Neural cell (in vitro differentiated cells): ENCODE results near the gene ZNF728. TPM values are rescaled to one million over a fixed set of nuclear protein-coding genes. Genes with fewer than 3 reads are reported as not detected.
"Not testable (repeated sequence)": the region's sequence is repeated elsewhere in the genome, so short reads cannot be mapped to it uniquely, and the experiment has no call there.

ENCODE experiments used
- H2AFZ ChIP-seq: fragments of 200-600, 300-800 bp; sonication (generic), shearing (Covaris generic); 2 replicates; pipeline ENCODE4 v1.6.0; 2014; ENCODE audit warnings: low read depth, mild to moderate bottlenecking, antibody characterized with exemption, low read length, moderate library complexity
- H3F3A ChIP-seq: fragments of 200-600 bp; shearing (Covaris generic); 2 replicates; pipeline ENCODE4 v1.6.1; 2016; ENCODE audit warnings: mild to moderate bottlenecking, moderate library complexity, mixed read lengths, antibody characterized with exemption, low read length; ENCODE audit not compliant: insufficient read depth, poor library complexity, severe bottlenecking
- H3K27ac ChIP-seq: fragments of 200-600, 300-800 bp; sonication (generic), shearing (Covaris generic); 2 replicates; pipeline ENCODE4 v1.5.1; 2014; ENCODE audit warnings: mild to moderate bottlenecking, low read length, moderate library complexity
- H3K27me3 ChIP-seq: fragments of 300-800, 200-600 bp; sonication (generic), shearing (Covaris generic); 2 replicates; pipeline ENCODE4 v1.6.0; 2014; ENCODE audit warnings: mild to moderate bottlenecking, low read depth, low read length, moderate library complexity; ENCODE audit not compliant: insufficient read depth
- H3K36me3 ChIP-seq: fragments of 300-800, 200-600 bp; sonication (generic), shearing (Covaris generic); 2 replicates; pipeline ENCODE4 v1.5.1; 2014; ENCODE audit warnings: mild to moderate bottlenecking, antibody characterized with exemption, low read length, moderate library complexity; ENCODE audit not compliant: insufficient read depth
- H3K4me2 ChIP-seq: fragments of 300-800, 200-600 bp; sonication (generic), shearing (Covaris generic); 2 replicates; pipeline ENCODE4 v1.6.0; 2014; ENCODE audit warnings: mild to moderate bottlenecking, low read length
- H3K4me3 ChIP-seq: fragments of 300-800, 200-600 bp; sonication (generic), shearing (Covaris generic); 2 replicates; pipeline ENCODE4 v1.5.1; 2014; ENCODE audit warnings: mild to moderate bottlenecking, low read length, moderate library complexity
- H3K79me2 ChIP-seq: fragments of 200-600 bp; shearing (Covaris generic); replicated peaks from 2 replicates; pipeline ENCODE4 v1.6.0; 2014; ENCODE audit warnings: mild to moderate bottlenecking, low read length, moderate library complexity; ENCODE audit not compliant: insufficient read depth
- H3K9ac ChIP-seq: fragments of 300-800, 200-600 bp; sonication (generic), shearing (Covaris generic); 2 replicates; pipeline ENCODE4 v1.6.1; 2016; ENCODE audit warnings: mild to moderate bottlenecking, low read length, mixed read lengths
- H3K9me2 ChIP-seq: fragments of 200-600 bp; shearing (Covaris generic); 2 replicates; pipeline ENCODE4 v1.6.1; 2016; ENCODE audit warnings: mild to moderate bottlenecking, low read length, mixed read lengths; ENCODE audit not compliant: insufficient read depth
- H3K9me3 ChIP-seq: fragments of 200-600, 300-800 bp; sonication (generic), shearing (Covaris generic); 2 replicates; pipeline ENCODE4 v1.6.1; 2016; ENCODE audit warnings: mild to moderate bottlenecking, mixed run types, low read length, moderate library complexity, mixed read lengths
- H4K20me1 ChIP-seq: fragments of 200-600 bp; shearing (Covaris generic); 2 replicates; pipeline ENCODE4 v1.6.1; 2016; ENCODE audit warnings: mild to moderate bottlenecking, mixed run types; ENCODE audit not compliant: insufficient read depth
- EP300 ChIP-seq: fragments of 450-650 bp; conservative IDR thresholded peaks from 2 replicates; pipeline ENCODE4 v1.6.1; 2014; ENCODE audit warnings: antibody characterized with exemption, mild to moderate bottlenecking, moderate library complexity; ENCODE audit not compliant: poor library complexity, severe bottlenecking
- EZH2 ChIP-seq: fragments of 200-600, 300-800 bp; shearing (Covaris generic), sonication (generic); IDR thresholded peaks from 2 replicates; pipeline ENCODE4 v1.6.1; 2014; ENCODE audit warnings: antibody characterized with exemption, low read length, borderline replicate concordance, mild to moderate bottlenecking; ENCODE audit not compliant: insufficient read depth, poor library complexity, severe bottlenecking
- MXI1 ChIP-seq: fragments of 450-650 bp; conservative IDR thresholded peaks from 2 replicates; pipeline ENCODE4 v1.6.1; 2014; ENCODE audit warnings: antibody characterized with exemption, mild to moderate bottlenecking; ENCODE audit not compliant: poor library complexity, severe bottlenecking
- POLR2AphosphoS5 ChIP-seq: IDR thresholded peaks from 2 replicates; pipeline ENCODE4 v1.6.1; 2012
- RAD21 ChIP-seq: fragments of 450-650 bp; conservative IDR thresholded peaks from 2 replicates; pipeline ENCODE4 v1.6.1; 2014; ENCODE audit warnings: antibody characterized with exemption, mild to moderate bottlenecking, moderate library complexity
- SMC3 ChIP-seq: fragments of 450-650 bp; conservative IDR thresholded peaks from 2 replicates; pipeline ENCODE4 v1.6.1; 2014; ENCODE audit warnings: antibody characterized with exemption, mild to moderate bottlenecking, moderate library complexity; ENCODE audit not compliant: poor library complexity
- TAF1 ChIP-seq: IDR thresholded peaks from 2 replicates; pipeline ENCODE4 v1.6.1; 2012; ENCODE audit warnings: low read depth
- polyA plus RNA-seq: library from polyadenylated mRNA; depleted of rRNA; stranded (reverse); fragments of >200 nt; gene quantifications from 2 replicates; pipeline ENCODE4 v1.2.3, GENCODE V29; 2014
- TF ChIP-seq, protein P1 (sequence below): IDR thresholded peaks from 2 replicates; pipeline ENCODE4 v1.6.1; 2012; ENCODE audit warnings: borderline replicate concordance
- TF ChIP-seq, protein P2 (sequence below): fragments of 450-650 bp; IDR thresholded peaks from 2 replicates; pipeline ENCODE4 v1.5.1; 2014; ENCODE audit warnings: antibody characterized with exemption, mild to moderate bottlenecking, moderate library complexity; ENCODE audit not compliant: poor library complexity, severe bottlenecking

ZNF728 gene
- polyA plus RNA-seq, 1 donor from 2014 or later = not detected

DNA sequence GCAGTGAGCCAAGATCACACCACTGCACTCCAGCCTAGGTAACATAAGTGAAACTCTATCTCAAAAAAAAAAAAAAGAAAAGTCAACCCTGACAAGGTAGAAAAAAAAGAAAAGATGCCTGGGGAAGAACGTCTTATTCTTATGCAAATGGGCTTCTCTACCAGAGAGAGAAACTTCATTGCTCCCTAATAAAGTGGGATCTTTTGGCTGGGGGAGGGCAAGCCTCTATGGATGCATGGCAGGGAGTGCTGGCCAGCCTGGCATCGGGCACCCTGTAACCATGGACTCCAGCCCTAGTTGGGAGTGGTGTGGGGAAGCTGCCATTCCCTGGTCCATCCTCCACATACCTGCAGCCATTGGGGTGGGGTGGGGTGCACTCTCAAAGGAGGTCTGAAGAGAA, 30.7 kb upstream of the ZNF728 start:
- TF ChIP-seq EP300 = no peak
- TF ChIP-seq EZH2 = no peak
- TF ChIP-seq RAD21 = no peak
- no peak for TF ChIP-seq TAF1
- TF ChIP-seq, protein P1, sequence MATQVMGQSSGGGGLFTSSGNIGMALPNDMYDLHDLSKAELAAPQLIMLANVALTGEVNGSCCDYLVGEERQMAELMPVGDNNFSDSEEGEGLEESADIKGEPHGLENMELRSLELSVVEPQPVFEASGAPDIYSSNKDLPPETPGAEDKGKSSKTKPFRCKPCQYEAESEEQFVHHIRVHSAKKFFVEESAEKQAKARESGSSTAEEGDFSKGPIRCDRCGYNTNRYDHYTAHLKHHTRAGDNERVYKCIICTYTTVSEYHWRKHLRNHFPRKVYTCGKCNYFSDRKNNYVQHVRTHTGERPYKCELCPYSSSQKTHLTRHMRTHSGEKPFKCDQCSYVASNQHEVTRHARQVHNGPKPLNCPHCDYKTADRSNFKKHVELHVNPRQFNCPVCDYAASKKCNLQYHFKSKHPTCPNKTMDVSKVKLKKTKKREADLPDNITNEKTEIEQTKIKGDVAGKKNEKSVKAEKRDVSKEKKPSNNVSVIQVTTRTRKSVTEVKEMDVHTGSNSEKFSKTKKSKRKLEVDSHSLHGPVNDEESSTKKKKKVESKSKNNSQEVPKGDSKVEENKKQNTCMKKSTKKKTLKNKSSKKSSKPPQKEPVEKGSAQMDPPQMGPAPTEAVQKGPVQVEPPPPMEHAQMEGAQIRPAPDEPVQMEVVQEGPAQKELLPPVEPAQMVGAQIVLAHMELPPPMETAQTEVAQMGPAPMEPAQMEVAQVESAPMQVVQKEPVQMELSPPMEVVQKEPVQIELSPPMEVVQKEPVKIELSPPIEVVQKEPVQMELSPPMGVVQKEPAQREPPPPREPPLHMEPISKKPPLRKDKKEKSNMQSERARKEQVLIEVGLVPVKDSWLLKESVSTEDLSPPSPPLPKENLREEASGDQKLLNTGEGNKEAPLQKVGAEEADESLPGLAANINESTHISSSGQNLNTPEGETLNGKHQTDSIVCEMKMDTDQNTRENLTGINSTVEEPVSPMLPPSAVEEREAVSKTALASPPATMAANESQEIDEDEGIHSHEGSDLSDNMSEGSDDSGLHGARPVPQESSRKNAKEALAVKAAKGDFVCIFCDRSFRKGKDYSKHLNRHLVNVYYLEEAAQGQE = no peak
- TF ChIP-seq SMC3 = no peak
- no peaks in the 10 kb centered on the region for H3K36me3 ChIP-seq
- H3K79me2 ChIP-seq = no peaks in the 10 kb centered on the region
- H3K9me3 ChIP-seq = no peaks in the 10 kb centered on the region
- H3K4me3 ChIP-seq = no peak overlapping the region
- no peaks in the 10 kb centered on the region for H3F3A ChIP-seq
- H3K9ac ChIP-seq = no peak overlapping the region
- H3K27me3 ChIP-seq = no peaks in the 10 kb centered on the region
- no peak overlapping the region for H3K27ac ChIP-seq
- no peaks in the 10 kb centered on the region for H4K20me1 ChIP-seq
- no peaks in the 10 kb centered on the region for H3K9me2 ChIP-seq
- no peak overlapping the region for H2AFZ ChIP-seq
- no peak overlapping the region for H3K4me2 ChIP-seq

DNA sequence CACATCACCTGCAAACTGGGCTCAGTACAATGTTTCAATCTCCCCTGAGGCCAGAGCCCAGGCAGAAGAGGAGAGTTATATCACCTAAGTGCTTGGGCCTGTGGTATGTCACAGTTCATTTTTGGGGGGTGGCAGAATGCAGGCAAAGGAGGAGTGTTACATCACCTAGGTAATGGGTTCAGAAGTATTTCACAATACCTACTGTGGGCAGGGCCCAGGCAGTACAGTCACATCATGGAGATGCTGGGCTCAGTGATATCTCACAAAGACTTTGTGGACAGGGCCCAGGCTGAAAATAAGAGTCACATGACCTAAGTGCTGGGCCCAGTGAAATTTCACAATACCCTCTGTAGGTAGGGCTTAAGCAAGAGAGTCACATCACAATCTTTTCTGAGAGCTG, 12.7 kb upstream of the ZNF728 start:
- H3K4me2 ChIP-seq = no peak overlapping the region
- H3F3A ChIP-seq = no peaks in the 10 kb centered on the region
- H3K36me3 ChIP-seq = no peaks in the 10 kb centered on the region
- H3K27ac ChIP-seq = no peak overlapping the region
- TF ChIP-seq, protein P1 = no peak
- TF ChIP-seq MXI1 = no peak
- no peak for TF ChIP-seq EP300
- no peak for TF ChIP-seq POLR2AphosphoS5
- TF ChIP-seq TAF1 = no peak
- TF ChIP-seq SMC3 = no peak
- TF ChIP-seq EZH2 = no peak
- TF ChIP-seq, protein P2, sequence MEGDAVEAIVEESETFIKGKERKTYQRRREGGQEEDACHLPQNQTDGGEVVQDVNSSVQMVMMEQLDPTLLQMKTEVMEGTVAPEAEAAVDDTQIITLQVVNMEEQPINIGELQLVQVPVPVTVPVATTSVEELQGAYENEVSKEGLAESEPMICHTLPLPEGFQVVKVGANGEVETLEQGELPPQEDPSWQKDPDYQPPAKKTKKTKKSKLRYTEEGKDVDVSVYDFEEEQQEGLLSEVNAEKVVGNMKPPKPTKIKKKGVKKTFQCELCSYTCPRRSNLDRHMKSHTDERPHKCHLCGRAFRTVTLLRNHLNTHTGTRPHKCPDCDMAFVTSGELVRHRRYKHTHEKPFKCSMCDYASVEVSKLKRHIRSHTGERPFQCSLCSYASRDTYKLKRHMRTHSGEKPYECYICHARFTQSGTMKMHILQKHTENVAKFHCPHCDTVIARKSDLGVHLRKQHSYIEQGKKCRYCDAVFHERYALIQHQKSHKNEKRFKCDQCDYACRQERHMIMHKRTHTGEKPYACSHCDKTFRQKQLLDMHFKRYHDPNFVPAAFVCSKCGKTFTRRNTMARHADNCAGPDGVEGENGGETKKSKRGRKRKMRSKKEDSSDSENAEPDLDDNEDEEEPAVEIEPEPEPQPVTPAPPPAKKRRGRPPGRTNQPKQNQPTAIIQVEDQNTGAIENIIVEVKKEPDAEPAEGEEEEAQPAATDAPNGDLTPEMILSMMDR = no peak
- no peak for TF ChIP-seq RAD21
- H3K9me3 ChIP-seq = peaks cover 3% of the 10 kb centered on the region
- no peaks in the 10 kb centered on the region for H3K9me2 ChIP-seq
- H3K9ac ChIP-seq = no peak overlapping the region
- no peaks in the 10 kb centered on the region for H3K27me3 ChIP-seq
- no peak overlapping the region for H3K4me3 ChIP-seq
- H3K79me2 ChIP-seq = no peaks in the 10 kb centered on the region
- no peaks in the 10 kb centered on the region for H4K20me1 ChIP-seq
- no peak overlapping the region for H2AFZ ChIP-seq

DNA sequence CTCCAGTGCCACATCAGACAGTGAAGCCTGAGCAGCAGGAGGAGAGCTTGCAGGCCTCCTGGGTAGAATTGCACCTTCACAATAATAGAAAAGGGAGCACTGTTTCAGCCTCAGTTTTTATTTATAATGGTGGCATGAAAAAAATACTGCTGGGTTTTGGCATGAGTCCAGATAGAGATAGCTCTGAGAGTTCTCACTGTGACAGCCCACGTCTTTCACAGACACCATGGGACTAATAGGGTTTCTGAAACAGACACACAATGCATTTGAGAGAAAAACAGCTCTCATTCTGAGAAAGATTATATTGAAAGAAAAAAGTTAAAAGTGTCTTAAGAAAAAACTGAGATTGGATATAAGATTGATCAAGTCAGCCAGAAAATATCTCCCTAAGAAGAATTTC, 8.0 kb downstream of the ZNF728 start:
- not testable (repeated sequence) for H3K79me2 ChIP-seq, H3K27ac ChIP-seq, H3K27me3 ChIP-seq, H3K9me2 ChIP-seq, H3K4me3 ChIP-seq, H3K36me3 ChIP-seq, H3K9me3 ChIP-seq, H4K20me1 ChIP-seq, H3K4me2 ChIP-seq, H2AFZ ChIP-seq, H3F3A ChIP-seq, H3K9ac ChIP-seq
